ENCODE results near the gene SORCS1.

The SORCS1 gene

DNA sequence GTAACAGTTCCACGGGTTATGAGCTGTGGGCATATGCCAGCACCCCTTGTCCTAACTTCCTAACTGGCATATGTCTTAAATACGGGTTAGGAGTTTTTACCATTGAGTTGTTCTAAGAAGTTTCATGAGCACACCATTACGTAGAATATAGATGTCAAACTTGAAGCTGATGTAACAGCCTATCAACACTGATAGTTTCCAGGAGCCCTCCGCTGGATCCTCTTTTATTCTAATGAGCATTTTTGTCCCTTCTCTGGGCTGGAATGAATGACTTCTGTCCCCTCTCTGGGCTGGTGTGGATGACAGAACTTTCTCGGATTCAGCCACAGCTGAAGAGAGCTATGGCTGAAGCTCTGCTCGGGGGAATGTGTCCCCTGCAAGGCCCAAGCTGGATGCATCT, 256.3 kb downstream of the SORCS1 start:
- peaks cover 4% of the 10 kb centered on the region for H3K9me3 Mint-ChIP-seq
- H3K27ac Mint-ChIP-seq = no peak overlapping the region
- H3K36me3 Mint-ChIP-seq (ENCODE audit: low read depth) = no peaks in the 10 kb centered on the region
- TF ChIP-seq CTCF (IDR thresholded peaks at IDR 0.05) = no peak
- DNase-seq = no peak
- H3K27me3 Mint-ChIP-seq (ENCODE audit: low read depth, poor library complexity) = peaks cover 4% of the 10 kb centered on the region
- H3K4me1 Mint-ChIP-seq = peaks cover 5% of the 10 kb centered on the region
- no peak overlapping the region for H3K4me3 Mint-ChIP-seq

DNA sequence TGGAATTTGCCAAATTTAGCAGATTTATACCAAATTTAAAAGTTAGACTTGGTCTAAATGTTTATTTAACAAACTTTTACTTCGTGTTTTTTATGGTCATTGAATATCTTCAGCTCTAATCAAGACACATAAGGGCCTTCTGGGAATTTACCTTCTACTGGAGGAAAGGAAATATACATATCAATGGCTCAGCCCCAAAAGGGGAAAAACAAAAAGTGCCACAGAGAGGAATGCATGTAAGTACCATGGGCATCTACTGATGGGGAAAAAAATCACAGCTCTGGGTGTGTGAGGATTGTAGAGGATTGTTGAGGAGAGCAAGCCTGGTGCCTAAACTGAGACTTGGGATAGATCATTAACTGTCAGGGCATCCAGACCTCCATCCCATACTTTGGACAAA, 260.3 kb downstream of the SORCS1 start:
- H3K36me3 Mint-ChIP-seq (ENCODE audit: low read depth) = no peaks in the 10 kb centered on the region
- H3K9me3 Mint-ChIP-seq = peaks cover 4% of the 10 kb centered on the region
- no peak for TF ChIP-seq CTCF (IDR thresholded peaks at IDR 0.05)
- H3K4me1 Mint-ChIP-seq = peaks cover 19% of the 10 kb centered on the region
- H3K4me3 Mint-ChIP-seq = no peak overlapping the region
- DNase-seq = no peak
- peaks cover 2% of the 10 kb centered on the region for H3K27me3 Mint-ChIP-seq (ENCODE audit: low read depth, poor library complexity)
- no peak overlapping the region for H3K27ac Mint-ChIP-seq

DNA sequence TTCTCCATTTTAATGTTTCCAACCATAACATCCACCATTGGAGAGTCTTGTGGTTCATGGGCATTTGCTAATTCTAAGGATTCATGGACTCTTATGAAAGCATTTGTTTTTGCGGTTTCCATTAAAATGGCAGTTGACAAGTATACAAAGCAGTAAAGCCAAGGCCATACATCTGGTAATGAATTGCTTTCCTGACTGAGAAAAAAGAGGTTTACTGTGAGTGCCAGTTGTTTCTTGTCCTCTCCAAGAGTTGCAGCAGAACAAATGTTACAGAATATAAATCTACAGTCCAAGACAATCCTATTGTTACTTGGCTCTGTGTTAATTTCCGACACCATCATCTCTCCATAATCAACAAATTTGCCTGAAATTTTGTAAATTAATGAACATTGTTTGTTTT, 261.3 kb downstream of the SORCS1 start:
- Mint-ChIP-seq H3K4me3 (no peak overlapping the region), H3K4me1 (peaks cover 29% of the 10 kb centered on the region), H3K9me3 (peaks cover 4% of the 10 kb centered on the region), H3K27ac (no peak overlapping the region), H3K27me3 (ENCODE audit: low read depth, poor library complexity) (peaks cover 4% of the 10 kb centered on the region), H3K36me3 (ENCODE audit: low read depth) (no peaks in the 10 kb centered on the region)
- TF ChIP-seq CTCF (IDR thresholded peaks at IDR 0.05) = no peak
- no peak for DNase-seq

GRCh38 chr10:106900016-106900652, 264.4 kb downstream of the SORCS1 start:
- H3K4me1 Mint-ChIP-seq = peaks cover 36% of the 10 kb centered on the region
- no peak overlapping the region for H3K27ac Mint-ChIP-seq
- peaks cover 4% of the 10 kb centered on the region for H3K27me3 Mint-ChIP-seq (ENCODE audit: low read depth, poor library complexity)
- no peak overlapping the region for H3K4me3 Mint-ChIP-seq
- DNase-seq = no peak
- H3K9me3 Mint-ChIP-seq = peaks cover 3% of the 10 kb centered on the region
- TF ChIP-seq CTCF (IDR thresholded peaks at IDR 0.05) = no peak
- H3K36me3 Mint-ChIP-seq (ENCODE audit: low read depth) = no peaks in the 10 kb centered on the region

DNA sequence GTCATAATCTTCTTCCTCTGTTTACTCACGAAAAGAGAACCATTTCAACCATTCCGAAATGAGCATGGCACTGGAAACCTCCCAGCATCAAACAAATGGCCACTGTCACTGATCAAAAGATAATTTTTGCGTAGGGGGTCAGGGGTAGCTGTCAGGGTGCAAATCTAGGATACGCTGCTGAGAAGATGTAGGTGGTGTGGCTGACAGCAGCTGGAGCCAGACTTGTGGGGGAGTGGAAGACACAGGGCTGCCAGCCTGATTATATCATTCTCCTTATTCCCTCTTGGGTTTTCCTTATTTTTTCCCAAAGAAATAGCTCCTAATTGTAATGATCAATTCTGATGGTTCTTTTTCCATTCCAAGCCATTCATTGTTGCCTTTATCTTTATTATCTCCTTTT, 266.1 kb downstream of the SORCS1 start:
- Mint-ChIP-seq H3K27ac (no peak overlapping the region), H3K36me3 (ENCODE audit: low read depth) (no peaks in the 10 kb centered on the region), H3K4me1 (peaks cover 36% of the 10 kb centered on the region), H3K4me3 (no peak overlapping the region), H3K27me3 (ENCODE audit: low read depth, poor library complexity) (peaks cover 4% of the 10 kb centered on the region), H3K9me3 (peaks cover 3% of the 10 kb centered on the region)
- no peak for DNase-seq
- TF ChIP-seq CTCF (IDR thresholded peaks at IDR 0.05) = no peak

DNA sequence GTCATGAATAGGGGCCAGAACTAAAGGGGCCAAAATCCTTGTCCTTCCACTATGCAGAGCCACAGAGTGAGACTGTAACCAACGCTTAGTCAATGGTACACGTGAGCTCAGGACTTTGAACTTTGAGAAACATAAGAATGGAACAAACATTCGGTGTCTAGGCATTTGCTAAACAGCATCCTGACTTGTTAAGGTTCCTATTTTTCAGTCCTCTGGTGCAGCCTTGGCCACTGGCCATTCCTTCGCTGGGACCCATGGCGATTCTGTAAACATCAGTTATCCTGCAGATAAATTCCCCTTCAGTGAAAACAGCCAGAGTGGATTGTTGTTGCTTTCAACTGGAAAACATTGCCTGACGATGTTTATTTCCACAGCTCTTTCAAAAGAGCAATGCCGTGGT, 266.8 kb downstream of the SORCS1 start:
- no peaks in the 10 kb centered on the region for H3K36me3 Mint-ChIP-seq (ENCODE audit: low read depth)
- no peak overlapping the region for H3K4me3 Mint-ChIP-seq
- no peak overlapping the region for H3K27ac Mint-ChIP-seq
- peaks cover 4% of the 10 kb centered on the region for H3K27me3 Mint-ChIP-seq (ENCODE audit: low read depth, poor library complexity)
- H3K9me3 Mint-ChIP-seq = peaks cover 3% of the 10 kb centered on the region
- no peak for DNase-seq
- no peak for TF ChIP-seq CTCF (IDR thresholded peaks at IDR 0.05)
- H3K4me1 Mint-ChIP-seq = peaks cover 36% of the 10 kb centered on the region
